Measurements from ENCODE around the gene TBL1XR1. TPM values are rescaled to one million over a fixed set of nuclear protein-coding genes. Genes with fewer than 3 reads are reported as not detected.

The TBL1XR1 gene
- 51.2 and 76.2 TPM in 2 replicates for total RNA-seq (2014; rRNA removed; shearing (Covaris generic))

GRCh38 chr3:177197041-177197726 is at the start of gene TBL1XR1:
Gene TBL1XR1, minus strand, starts transcription at chr3:177197482. Its CDS starts 132,505 bp downstream, at chr3:177064977.

Small RNAs within 50 kb of the gene (small RNA-seq; reads per million reads assigned to genes)
- gene RF00019 (not detected), gene RNU6-681P (not detected)
